HG03575 (cell line): Measurements from ENCODE around the gene HMCES.
"Not testable (repeated sequence)": the region's sequence is repeated elsewhere in the genome, so short reads cannot be mapped to it uniquely, and the experiment has no call there.

Experiments used
- ATAC-seq: cut with Tn5 transposase; IDR thresholded peaks from one replicate; pipeline ENCODE4 v1.9.1; 2021; ENCODE audit not compliant: unreplicated experiment, insufficient number of reproducible peaks, low FRiP score; ENCODE audit errors: extremely low read depth

Gene HMCES

GRCh38 chr3:129254536-129255230, 24.0 kb upstream of the HMCES start:
- no peak for ATAC-seq

- ATAC-seq, result no peak
Measured at GRCh38 chr3:129256270-129256669, 22.4 kb upstream of the HMCES start.

GRCh38 chr3:129257609-129258008, 21.1 kb upstream of the HMCES start:
- no peak for ATAC-seq

GRCh38 chr3:129259612-129260477, 18.8 kb upstream of the HMCES start:
- ATAC-seq, result no peak

GRCh38 chr3:129260606-129261005, 18.1 kb upstream of the HMCES start:
- no peak for ATAC-seq

- ATAC-seq, result no peak
Measured at GRCh38 chr3:129261894-129262293, 16.8 kb upstream of the HMCES start.

GRCh38 chr3:129263161-129263910, 15.3 kb upstream of the HMCES start:
- ATAC-seq, result no peak

GRCh38 chr3:129264994-129265393, 13.7 kb upstream of the HMCES start:
- ATAC-seq, result not testable (repeated sequence)

- ATAC-seq, result no peak
Measured at GRCh38 chr3:129266651-129267050, 12.0 kb upstream of the HMCES start.

GRCh38 chr3:129268396-129268795, 10.3 kb upstream of the HMCES start:
- ATAC-seq, result no peak

- ATAC-seq, result no peak
Measured at GRCh38 chr3:129271674-129272073, 7.0 kb upstream of the HMCES start.

GRCh38 chr3:129276385-129276784, 2.3 kb upstream of the HMCES start:
- peak; percentile 81 for ATAC-seq

GRCh38 chr3:129277829-129278271, 820 bp upstream of the HMCES start:
- no peak for ATAC-seq

- ATAC-seq, result no peak
Measured at GRCh38 chr3:129278966-129279906, 566 bp downstream of the HMCES start.

GRCh38 chr3:129280183-129280582, 1.5 kb downstream of the HMCES start:
- no peak for ATAC-seq

GRCh38 chr3:129281726-129282125, 3.1 kb downstream of the HMCES start:
- ATAC-seq, result no peak

GRCh38 chr3:129282727-129283327, 4.2 kb downstream of the HMCES start:
- peak; percentile 70 for ATAC-seq

- ATAC-seq, result no peak
Measured at GRCh38 chr3:129286081-129286480, 7.4 kb downstream of the HMCES start.
